HTR-8/SVneo (cell line): ENCODE data around the gene TRIM46.
"Not testable (repeated sequence)": the region's sequence is repeated elsewhere in the genome, so short reads cannot be mapped to it uniquely, and the experiment has no call there.

Experiments
- DNase-seq: peaks from one replicate; pipeline ENCODE4 v3.0.0; 2011; ENCODE audit warnings: low spot score, mixed read lengths; ENCODE audit not compliant: insufficient read length
- FAIRE-seq: peaks from 2 replicates; lab custom pipeline; 2011; peaks lifted over from hg19 to GRCh38; lab: Jason Lieb, UNC

TRIM46 gene

DNA sequence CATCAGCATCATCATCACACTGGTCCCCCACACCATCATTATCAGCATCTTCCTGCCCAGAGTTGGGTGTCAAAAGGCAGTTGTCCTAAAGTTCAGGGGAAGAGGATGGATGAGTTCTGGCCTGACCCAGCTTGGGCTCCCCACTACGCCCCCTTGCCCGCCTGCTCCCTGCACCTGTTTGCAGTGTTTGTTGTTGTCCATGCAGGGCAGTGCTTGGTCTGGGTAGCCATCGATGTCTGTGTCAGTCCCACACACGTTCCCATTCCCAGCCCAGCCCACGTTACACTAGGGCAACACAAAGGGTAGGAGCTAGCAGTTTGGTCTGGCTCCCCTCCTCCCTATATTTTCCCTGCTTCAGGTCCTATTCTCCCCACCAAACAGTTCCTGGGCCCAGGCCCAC lies 27.3 kb downstream of the TRIM46 start:
- FAIRE-seq, result no peak
- no peak for DNase-seq

DNA sequence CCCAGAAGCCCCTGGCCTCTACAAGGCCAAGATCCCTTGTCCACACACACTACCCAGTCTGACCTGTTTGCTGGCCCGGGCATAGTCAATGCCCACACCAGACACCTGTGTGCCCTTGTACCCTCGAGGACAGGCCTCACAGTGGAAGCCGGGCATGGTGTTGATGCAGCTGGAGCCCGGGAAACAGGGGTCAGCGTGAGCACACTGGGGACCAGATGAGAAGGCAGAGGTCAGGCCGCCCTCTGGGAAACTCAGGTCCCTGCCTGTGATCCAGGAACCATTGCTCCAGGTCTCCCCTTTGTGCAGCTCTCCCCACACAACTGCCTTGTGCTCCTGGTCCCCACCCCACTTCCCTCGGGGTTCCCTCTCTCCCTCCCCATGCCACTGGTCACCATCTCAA lies 28.5 kb downstream of the TRIM46 start:
- FAIRE-seq, result no peak
- DNase-seq, result no peak

DNA sequence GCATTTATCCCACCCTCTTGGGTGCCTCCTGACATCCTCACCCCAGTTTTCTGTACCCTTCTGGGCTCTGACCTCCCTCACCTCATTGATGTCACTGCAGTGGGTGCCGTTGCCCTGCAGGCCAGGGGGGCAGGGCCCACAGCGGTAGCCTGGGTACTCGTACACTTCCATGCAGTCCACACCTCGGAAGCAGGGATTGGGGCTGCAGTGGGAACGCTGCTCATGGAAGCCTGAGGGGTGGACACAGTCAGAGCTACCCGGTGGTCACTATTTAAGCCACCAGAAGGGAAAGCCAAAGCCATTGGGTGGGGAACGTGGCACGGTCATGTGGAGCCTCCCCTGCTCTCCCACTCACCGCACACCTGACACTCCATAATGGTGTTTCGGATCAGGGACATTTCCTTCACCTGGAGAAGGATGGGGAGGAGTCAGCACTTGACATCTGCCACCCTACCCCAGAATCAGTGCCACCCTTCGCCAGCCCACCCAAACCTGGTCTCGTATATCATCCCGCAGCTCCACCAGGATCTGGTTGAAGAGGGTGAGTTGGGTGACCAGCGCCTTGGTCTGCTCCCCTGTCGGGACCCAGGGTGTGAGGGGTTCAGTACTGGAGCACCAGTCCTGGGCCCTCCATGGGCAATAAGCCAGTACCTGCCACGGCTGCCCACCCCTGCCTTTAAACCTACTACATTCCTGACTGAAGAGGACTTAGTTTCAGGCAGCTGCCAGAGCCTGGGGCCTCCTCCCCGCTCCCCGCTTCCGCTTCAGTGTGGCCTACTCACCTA lies 29.3 kb downstream of the TRIM46 start:
- DNase-seq (no peak), FAIRE-seq (no peak)

- FAIRE-seq, result no peak
- DNase-seq, result no peak
These were observed 31.4 kb downstream of the TRIM46 start for GRCh38 chr1:155205035-155205434.

- no peak for DNase-seq
- FAIRE-seq, result no peak
These were observed 32.4 kb downstream of the TRIM46 start for GRCh38 chr1:155205969-155206593.

DNA sequence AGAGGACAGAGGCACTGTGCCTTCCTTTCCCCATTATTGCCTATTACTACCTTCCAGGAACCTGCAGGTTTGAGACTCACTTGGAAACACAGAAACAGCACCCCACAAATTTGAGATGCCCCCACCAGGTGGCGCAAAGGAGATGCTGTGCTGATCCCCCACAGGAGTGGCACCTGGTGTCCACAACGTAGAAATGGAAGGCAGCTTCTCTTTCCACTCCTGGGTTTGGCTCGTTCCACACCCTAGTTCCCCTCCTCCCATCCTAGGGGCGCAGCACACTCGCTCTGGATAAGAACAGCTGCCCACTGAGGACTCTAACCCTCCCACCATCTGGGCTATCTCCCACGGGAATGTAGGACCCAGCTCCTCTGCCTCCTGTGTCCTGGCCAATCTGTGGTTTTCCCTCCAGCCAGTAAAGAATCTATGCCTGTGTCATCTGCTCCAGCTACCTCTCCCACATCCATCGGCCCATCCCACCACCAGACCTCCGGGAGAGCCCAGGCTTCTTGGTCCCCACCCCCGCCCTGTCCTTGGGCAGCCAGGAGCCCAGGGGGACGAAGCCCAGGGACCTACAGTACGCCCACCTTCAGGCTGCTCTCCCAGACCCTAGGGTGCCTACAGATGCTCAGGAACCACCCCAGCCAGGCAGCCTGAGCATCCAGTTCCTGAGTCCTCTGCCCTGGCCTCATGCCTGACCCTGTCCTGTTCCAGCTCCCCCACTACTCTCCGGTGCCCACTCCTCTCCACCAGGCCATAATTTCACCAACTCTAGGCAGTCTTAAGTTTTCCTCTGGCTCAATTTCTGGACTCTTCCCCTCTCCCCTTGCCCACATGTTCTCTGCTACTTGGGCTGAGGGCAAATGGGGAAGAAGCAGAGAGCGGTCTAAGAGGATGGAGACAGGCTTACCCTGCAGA lies 33.5 kb downstream of the TRIM46 start:
- FAIRE-seq, result no peak
- DNase-seq, result peak; percentile 71

DNA sequence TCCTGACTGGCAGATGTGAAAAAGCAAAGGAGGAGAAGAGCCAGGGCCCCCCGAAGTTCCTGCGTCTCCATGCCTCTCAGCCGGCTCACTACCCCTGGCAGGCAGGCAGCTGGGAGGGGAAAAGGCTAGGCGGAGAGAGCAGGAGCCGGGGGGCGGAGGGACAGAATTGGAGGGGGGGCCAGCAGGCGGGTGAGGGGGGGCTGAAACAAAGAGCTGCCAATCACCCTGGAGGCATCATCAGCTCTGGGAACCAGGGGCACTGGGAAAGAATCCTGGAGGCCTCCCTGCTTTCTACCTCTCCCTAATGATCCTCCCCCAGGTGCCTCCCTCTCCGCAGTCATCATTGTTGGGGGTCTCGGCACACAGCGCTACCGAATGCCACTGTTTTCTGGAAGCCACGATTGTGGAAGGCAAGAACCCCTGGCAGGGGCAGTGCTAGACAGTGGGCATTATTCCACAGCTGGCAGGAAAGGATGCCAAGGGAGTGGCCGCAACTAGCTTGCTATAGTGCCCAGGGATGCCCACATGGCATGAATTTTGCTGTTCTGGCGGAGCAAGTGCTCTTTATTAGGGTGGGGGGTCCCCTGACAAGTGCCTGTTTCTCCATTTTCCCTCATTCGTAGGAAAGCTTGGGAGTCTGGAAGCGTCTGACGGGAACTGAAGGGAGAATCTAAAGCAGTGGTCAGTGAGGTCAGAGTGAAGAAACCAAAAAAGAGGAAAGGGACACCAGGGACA lies 34.3 kb downstream of the TRIM46 start, which contains the start of gene THBS3:
TSS of gene THBS3 (minus strand) at position 92 of the 735 bp plus-strand sequence. CDS start at position 71, 21 bp downstream.
- no peak for DNase-seq

GRCh38 chr1:155208541-155209311 lies 35.1 kb downstream of the TRIM46 start, which contains the start of gene MTX1:
Gene MTX1 (plus strand): TSS chr1:155208695. CDS start chr1:155208805, 110 bp downstream.
- FAIRE-seq (no peak), DNase-seq (peak; percentile 75)

More for the DNA sequence above, 34.3 kb downstream of the TRIM46 start, which contains the start of gene THBS3:
- no peak for FAIRE-seq

- no peak for FAIRE-seq
- no peak for DNase-seq
These were observed 35.7 kb downstream of the TRIM46 start for GRCh38 chr1:155209312-155209721.

DNA sequence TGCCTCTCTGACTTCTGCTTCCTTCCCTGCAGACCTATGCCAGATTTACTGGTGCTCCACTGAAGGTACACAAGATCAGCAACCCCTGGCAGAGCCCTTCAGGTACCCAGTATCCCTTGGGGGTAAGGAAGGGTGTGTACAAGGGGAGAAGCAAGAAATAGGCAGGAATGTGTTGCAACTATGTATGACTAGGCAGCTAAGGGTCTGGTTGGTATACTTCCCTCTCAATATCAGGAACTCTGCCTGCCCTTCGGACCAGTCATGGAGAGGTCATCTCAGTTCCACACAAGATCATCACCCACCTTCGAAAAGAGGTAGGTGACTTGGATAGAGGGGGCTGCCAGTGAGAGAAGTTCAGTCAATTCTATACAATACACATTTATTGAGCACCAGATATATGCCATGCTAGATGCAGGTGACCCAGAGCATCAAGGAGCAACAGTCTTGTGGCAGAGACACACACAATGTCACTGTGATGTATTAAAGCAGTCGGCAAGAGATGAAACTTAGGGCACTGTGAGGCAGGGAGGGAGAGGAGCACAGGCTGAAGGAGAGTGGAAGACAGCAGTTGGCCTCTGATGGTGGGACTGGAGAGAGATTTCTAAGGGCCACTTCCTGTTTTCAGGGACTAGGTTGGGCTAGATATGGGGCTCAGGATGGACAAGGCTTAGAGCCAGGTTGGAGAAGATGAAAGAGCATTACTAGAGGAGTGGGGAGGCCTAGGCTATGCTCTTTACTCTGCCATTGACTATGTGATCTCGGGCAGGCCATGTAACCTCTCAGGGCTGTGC lies 36.9 kb downstream of the TRIM46 start:
- FAIRE-seq (no peak), DNase-seq (no peak)

GRCh38 chr1:155211381-155212050 lies 37.9 kb downstream of the TRIM46 start:
- FAIRE-seq, DNase-seq: not testable (repeated sequence)

- not testable (repeated sequence) for DNase-seq
These were observed 38.4 kb downstream of the TRIM46 start for GRCh38 chr1:155212051-155212440.

DNA sequence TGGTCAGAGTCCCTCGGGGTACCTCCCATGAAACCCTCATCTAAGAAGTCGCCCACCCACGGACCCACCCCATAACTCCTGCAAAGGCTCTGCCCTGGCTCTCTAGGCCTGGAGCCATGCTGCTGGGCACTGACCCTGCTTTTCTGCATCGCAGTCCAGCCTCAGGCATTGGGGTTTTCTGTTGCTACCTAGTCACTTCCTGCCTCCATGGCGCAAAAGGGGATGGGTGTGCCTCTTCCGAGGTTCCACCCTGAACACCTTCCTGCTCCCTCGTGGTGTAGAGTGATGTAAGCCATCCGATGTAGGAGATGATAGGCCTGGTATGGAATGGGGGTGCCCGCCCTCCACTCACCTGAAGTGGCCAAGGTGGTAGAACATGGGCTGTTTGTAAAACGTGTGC lies 41.1 kb downstream of the TRIM46 start:
- FAIRE-seq, DNase-seq: not testable (repeated sequence)

More at GRCh38 chr1:155212051-155212440, 38.4 kb downstream of the TRIM46 start:
- not testable (repeated sequence) for FAIRE-seq

DNA sequence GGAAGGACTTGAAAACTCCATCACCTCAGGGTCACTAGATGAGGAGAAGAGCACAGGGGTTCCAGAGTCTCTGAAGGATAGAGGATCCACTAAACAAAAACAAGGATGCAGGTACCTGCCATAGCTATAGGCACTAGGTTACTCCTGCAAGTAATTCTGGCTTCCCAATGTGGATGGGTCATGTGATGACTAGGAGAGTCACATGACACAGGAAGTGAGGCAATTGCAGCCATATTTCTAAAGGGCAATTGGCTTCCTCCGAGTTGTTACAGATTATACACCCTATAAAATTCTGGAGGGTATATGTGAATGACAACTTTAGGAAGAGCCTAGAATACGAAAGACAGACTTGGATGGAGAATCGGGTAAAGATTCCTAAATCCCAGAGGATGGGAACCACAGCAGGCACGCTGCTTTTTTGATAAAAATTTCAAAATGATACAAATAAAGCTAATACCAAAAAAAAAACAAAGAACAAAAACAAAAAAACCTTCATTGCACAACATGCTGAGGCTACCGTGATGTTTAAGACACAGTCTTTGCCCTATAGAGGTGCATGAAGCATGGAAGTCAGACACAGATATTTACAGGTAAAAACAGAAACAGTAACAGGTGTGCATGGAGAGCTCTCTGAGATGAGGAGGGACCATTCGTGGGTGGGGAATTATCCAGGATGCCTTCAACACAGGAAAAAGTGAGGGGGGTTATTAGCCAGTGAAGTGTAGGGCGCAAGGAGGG lies 45.4 kb downstream of the TRIM46 start:
- no peak for FAIRE-seq
- DNase-seq, result no peak

GRCh38 chr1:155219592-155220031 lies 46.0 kb downstream of the TRIM46 start:
- DNase-seq (no peak), FAIRE-seq (no peak)

GRCh38 chr1:155220211-155220965 lies 46.7 kb downstream of the TRIM46 start:
- not testable (repeated sequence) for FAIRE-seq, DNase-seq
